Measurements from ENCODE around the gene PACRG.

DNA sequence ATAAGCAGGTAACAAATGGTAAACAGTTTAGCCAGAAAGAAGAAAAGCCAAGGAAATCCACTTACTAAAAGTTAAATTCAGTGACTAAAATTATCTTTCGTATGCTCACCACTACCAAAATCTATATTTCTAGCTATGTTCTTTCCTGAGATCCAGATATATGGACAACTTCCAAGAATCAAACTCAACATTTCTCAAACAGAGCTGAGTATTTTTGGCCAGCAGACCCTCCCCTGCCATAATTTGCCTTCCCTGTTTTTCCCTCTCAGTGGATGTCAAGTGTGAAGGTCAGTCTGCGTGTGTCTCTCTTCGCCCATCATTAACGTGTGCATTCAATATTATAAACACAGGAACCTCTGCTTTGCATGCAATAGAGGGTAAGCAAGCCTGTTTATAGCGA lies 42.2 kb upstream of the PACRG start:
- no peak for TF ChIP-seq SIN3A (IDR thresholded peaks at IDR 0.05; ENCODE audit: borderline replicate concordance, insufficient read depth, low read length)
- no peak for TF ChIP-seq POLR2AphosphoS5 (IDR thresholded peaks at IDR 0.05; ENCODE audit: low read depth, low read length)
- no peak for TF ChIP-seq TAF1 (IDR thresholded peaks at IDR 0.05; ENCODE audit: borderline replicate concordance, insufficient read depth, low read length)
- TF ChIP-seq, protein P1, sequence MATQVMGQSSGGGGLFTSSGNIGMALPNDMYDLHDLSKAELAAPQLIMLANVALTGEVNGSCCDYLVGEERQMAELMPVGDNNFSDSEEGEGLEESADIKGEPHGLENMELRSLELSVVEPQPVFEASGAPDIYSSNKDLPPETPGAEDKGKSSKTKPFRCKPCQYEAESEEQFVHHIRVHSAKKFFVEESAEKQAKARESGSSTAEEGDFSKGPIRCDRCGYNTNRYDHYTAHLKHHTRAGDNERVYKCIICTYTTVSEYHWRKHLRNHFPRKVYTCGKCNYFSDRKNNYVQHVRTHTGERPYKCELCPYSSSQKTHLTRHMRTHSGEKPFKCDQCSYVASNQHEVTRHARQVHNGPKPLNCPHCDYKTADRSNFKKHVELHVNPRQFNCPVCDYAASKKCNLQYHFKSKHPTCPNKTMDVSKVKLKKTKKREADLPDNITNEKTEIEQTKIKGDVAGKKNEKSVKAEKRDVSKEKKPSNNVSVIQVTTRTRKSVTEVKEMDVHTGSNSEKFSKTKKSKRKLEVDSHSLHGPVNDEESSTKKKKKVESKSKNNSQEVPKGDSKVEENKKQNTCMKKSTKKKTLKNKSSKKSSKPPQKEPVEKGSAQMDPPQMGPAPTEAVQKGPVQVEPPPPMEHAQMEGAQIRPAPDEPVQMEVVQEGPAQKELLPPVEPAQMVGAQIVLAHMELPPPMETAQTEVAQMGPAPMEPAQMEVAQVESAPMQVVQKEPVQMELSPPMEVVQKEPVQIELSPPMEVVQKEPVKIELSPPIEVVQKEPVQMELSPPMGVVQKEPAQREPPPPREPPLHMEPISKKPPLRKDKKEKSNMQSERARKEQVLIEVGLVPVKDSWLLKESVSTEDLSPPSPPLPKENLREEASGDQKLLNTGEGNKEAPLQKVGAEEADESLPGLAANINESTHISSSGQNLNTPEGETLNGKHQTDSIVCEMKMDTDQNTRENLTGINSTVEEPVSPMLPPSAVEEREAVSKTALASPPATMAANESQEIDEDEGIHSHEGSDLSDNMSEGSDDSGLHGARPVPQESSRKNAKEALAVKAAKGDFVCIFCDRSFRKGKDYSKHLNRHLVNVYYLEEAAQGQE (IDR thresholded peaks at IDR 0.05; ENCODE audit: insufficient read depth in 1 of 2, low read depth in 2 of 2, low read length in 2 of 2): no peak
- TF ChIP-seq FOXP2 (optimal IDR thresholded peaks at IDR 0.05; ENCODE audit: borderline replicate concordance, extremely low read depth, extremely low read length, insufficient read depth): no peak
